HG03280 (cell line): Measurements from ENCODE around the gene AGT.
"Not testable (repeated sequence)": the region's sequence is repeated elsewhere in the genome, so short reads cannot be mapped to it uniquely, and the experiment has no call there.

ENCODE experiments used
- ATAC-seq: cut with Tn5 transposase; IDR thresholded peaks from one replicate; pipeline ENCODE4 v1.9.1; 2021; ENCODE audit warnings: mild to moderate bottlenecking, moderate library complexity; ENCODE audit not compliant: unreplicated experiment

Gene AGT

DNA sequence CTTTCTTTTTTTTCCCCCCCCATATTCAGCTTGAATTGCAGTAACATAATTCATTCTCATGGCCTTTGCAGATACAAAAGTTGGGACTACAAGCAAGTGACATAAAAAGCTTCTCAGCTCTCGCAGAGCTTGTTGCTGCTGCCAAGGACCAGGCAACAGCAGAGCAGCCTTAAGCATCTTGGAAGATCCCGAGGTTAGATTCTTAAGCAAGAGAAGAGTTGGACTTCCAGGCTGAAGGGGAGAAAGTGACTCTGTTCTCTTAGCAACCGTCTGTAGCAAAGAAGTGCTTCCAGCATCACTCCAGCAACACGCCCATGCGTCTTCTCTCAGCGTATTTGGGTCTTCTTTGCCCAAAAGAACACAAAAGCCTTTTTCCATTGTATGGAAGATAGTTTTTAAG lies 20.7 kb downstream of the AGT start:
- no peak for ATAC-seq

DNA sequence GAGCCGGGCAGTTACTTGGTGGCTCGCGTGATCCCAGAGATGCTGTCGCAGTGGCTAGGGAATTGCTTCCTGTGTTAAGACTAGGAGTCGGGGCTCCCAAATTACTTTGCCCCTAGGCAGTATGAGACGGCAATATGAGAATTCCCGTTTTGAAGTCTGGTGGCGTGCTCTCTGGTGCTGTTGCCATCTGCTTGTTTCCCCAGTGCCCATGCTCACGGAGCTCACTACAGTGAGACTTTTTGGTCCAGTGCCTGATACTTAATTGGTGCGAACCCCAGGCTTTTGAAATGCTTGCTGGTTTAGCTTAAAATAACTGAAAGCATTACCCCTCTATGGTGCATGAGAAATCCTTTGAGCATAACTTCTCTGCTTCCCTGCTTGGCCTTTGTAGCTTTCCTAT lies 22.3 kb downstream of the AGT start:
- ATAC-seq = no peak

DNA sequence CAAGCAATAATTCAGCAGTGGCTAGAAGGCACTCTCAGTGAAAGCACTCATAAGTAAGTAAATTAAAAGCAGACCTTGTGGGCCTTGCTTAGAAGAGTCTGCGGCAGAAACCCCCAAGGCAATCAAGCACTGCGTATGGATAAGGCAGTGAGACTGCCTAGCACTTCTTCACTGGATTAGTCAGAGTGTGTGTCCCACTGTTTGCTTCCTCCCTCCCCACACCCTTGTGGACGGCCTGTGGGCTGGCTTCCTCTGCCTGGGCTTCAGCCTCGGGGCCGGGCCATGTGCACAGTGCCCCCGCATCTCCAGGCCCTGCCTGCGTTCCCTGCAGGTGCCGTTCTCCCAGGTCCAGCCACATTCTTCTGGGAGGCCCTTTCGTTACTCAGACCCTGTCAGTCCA lies 23.8 kb downstream of the AGT start:
- ATAC-seq = no peak

DNA sequence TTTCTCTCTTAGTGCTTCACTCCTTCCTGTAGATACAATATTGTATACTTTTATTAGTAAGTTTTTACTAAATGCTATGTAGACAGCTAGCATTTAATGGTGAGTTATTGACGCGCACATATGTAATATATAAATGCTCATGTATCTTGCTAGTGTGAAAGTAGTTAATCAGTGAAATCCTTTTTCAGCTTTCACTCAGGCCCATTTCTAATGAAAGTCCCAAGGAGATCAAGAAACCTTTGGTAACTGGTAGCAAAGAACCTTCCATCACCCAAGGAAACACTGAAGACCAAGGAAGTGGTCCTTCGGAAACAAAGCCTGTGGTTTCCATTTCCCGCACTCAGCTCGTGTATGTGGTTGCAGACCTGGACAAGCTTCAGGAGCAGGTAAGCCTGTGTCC lies 27.2 kb downstream of the AGT start:
- no peak for ATAC-seq

DNA sequence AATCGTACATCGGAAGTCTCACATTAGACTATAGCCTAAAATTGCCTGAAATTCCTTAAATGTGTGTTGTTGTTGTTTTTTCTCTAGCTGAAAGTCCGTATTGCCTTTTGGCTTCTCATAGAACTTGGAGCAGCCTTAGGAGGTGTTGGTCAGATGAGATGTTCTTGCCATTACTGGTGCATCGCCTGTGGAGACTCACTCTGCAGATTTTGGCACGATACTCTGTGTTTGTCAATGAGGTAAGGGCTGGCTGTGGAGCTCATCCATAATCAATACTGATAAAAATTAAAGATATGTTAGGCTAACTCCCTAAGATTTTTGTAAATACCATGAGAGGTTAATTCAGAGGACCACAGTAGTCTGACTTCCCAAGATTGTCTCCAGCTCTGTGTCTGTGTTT lies 28.9 kb downstream of the AGT start:
- ATAC-seq = no peak

DNA sequence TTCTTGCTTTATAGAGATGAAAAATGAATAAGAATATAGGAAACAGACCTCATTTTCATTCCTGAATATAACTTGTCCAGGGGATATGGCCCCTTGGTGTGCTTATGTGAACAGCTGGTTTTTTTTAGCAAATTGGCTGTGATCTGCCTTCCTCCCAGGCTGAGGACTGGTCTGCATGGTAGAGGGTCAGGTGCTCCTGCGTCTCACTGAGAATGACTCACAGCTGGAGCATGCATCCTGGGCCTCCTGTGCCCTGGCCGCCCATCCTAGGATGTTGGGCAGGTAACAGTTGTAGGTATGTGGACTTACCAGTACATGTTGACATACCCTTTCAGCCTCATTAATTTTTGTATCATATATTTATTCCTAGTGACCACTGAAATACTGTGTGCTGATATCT lies 29.8 kb downstream of the AGT start:
- no peak for ATAC-seq

DNA sequence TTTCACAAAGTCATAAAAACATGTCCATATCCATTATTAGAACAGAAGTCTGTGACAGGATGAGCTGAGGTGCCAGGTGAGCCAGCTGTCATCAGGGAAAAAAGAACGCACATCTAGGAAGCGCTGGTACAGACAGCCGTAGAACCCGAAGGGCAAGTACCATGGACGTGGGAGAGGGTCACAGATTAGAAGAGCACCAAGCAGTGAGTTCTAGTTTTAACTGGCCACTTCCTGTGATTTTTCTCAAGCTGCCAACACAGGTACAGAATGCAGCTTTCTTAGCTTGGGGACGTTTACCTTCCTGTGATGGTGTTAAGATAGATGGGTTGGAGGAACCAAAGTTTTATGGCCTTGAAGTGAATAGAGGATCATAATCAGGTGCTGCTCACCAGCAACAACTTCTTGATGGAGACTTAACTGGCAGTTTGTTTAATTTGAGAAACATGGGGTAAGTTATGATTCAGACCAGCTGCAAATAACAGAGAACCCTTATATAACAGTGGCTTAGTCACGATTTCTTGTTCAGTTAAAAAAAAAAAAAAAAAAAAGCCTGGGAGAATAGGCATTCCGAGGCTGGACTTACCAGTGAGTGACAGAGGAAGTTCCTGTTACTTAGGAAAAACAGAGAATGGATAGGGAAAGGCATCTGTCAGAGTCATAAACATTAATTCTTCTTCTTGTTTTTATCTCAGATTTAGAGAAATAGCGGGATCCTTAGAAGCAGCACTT lies 30.9 kb downstream of the AGT start:
- ATAC-seq = no peak

DNA sequence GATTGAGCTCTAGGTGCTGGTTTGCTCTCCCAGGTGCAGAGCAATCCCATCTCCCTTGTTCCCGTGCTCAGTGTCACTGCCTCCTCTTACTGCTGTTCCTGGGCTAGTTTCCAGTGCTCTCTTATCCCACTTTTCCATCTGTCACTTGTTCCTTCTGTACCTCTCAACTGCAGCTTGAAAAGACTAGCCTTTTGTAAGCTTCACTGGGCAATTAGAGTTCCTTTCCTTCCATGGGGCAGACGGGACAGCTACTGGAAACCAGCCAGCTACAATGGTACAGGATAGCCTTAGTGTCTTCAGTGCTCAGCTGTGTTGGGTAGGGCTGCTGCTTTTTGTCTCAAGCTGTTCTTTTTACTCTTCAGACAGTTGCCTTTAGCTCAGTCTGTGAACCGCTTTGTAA lies 31.6 kb downstream of the AGT start:
- no peak for ATAC-seq

DNA sequence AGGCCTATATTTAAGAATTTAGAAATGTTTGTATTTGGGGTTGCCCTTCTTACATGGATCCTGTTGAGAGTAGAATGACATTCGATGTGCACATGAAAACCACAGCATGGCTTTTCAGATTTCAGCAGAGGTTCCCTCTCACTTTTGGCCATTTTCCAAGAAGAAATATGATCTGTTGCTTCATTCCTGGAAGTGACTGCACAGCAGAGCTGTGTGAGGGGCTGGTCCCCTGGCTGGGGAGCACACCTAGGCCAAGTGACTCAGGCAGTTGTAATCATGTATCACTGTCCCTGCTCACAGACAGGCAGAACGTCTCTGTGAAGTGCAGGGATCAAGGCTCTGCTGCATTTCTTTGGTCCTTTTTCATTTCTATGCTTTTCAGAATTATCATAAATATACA lies 32.3 kb downstream of the AGT start:
- no peak for ATAC-seq

DNA sequence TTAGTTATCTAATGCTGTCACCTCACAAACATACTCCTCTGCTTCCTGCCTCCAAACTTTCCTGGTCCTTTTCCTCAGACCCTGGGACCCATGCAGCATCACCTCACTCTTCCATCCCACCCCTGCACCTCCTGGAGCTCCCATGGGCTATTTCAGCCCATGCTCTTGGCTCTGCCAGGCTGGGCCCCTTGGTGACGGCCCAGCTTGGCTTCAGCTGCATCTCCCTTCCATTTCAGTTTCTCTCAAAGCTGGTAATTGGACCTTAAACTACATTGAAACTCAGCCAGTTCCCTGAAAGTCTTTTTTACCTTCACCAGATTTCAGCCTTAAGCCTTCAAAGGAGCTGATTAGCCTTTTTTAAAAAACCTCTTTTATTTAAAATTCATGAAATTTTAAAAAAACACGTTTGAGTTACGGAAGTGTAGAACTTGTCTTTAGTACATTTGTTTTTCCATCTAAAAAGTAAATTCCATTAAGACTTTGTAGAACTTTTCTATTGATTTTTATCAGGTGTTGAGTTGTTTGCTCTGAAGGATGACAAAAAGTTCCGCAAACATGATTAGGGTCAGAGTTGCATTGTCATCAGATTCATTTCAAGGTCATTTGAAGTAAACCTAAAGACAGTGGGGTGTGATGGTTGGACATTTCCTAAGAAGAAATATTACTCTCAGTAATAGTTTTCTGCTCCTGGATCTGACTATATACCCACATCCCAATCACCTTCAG lies 33.5 kb downstream of the AGT start:
- no peak for ATAC-seq

DNA sequence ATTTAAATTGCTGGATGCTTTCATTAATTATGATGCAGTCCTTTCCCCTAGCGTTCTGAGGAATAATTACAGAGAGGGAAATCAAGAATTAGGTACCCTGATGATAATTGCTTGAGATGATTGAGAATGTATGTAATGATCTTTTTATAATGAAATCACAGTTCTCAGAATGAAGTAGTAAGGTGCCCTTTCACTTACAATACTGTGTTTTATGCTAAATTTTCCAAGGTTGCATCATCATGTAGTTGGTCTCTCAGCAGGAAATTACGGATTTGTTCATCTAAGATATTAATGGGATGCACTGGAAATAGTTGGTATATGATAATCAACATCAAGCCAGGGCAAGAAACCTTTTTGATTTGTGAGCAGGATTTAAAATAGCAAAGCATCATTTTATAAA lies 34.1 kb downstream of the AGT start:
- ATAC-seq = no peak

DNA sequence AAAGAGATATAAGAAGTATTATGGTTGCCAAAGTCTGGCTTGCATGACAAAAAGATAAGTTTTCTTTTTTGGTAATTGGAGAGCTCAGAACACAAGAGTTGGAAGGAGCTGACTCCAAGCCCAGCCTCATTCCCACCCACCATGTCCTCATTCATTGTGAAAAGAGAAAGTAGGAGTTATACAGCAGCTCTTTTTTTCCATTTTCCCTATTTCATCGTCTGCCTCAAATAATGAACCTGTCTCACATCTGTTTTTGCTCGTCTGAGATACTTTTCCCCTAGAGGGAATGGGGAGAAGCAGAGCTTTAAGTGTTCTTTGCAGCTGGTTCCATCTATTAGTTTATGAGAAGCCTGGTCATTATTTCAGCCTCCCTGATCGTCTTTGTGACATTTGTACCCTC lies 34.7 kb downstream of the AGT start:
- ATAC-seq = no peak

DNA sequence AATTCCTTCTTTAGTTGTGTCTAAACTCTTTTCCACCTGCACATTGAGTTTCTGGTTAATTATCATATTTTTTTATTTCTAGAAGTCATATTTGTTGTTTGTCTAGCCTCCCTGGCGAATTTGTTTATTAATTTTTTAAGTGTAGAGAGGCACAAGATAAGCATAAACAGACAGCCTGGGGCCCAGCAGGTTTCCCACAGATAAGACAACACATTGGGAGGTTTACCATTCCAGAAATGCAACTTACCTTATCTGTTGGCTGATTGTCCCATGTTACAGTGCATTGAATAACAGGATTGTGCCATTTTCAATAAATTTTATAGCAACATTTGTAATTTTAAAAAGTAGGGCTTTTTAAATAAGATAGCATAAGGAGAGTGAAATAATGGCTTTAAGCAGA lies 36.7 kb downstream of the AGT start:
- no peak for ATAC-seq

DNA sequence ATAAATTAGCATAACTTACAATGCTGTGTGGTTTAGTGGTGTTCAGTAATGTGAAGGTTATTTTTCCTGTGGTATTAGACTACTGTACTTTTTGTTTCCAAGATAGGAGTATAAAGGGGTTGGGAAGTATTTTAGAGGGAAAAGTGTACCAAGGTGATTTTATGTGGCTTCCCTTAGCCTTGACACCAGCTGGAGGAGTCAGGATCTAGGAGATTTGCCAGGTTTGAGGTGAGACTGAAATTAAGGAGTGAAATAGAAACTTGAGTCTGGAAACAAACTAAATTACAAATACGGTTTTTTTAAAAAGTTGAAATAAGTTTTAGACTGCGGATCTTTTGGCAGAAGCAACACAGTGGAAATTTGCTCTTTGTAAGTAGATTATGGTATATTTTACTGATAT lies 39.3 kb downstream of the AGT start:
- no peak for ATAC-seq

DNA sequence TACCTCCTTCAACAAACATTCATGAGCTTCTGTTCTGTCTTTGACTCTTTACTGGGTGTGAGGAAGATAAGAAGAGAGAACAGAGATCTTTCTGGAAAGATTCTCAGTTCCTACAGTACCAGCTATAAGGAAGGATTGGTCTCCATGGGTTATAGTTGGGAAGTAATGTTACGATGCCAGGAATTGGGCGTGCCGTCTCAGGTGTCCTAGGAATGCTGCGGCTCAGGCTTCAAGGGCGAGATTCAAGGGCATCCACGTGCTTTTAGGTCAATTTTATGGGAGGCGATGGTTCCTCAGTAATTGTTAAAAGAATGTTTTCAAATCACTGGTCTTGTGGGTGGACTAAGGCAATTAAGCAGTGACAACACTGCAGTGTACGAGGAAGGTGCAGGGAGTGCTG lies 44.4 kb downstream of the AGT start:
- no peak for ATAC-seq

DNA sequence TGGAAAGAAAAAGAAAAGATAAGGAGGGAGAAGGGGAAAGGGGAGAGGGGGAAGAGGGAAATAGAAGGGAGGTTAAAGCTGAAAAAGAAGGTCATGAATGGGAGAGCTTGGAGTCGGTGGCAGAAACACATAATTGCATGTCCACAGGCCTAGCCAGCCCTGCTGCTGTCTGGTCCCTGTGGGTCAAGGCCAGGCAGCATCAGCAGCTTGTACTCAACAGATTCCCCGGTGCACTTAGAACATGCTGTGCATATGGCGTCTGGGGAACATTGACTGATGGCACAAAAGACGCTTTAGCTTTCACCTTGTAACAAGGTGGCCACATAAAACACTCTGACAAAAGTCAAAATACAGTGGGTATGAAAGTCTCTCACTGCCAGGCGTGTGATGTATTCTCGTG lies 45.7 kb downstream of the AGT start:
- ATAC-seq = no peak

DNA sequence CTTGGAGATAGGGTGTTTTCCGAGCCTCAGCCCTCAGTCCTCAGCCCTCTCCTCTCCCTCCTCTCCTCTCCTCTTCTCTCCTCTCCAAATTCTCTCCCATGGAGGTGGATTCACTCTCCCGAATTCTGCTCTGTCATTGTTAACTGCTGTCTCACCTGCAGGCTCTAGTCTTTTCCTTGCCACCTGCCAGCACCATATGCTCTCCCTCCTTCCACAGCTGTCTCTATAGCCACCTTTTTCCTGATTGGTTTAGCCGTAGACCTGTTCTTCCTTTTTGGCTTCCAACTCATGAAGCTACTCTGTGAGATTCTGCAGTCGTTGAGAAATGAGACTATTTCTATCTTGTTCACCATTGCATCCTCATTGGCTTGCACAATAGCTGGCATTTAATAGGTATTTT lies 51.9 kb downstream of the AGT start:
- no peak for ATAC-seq

DNA sequence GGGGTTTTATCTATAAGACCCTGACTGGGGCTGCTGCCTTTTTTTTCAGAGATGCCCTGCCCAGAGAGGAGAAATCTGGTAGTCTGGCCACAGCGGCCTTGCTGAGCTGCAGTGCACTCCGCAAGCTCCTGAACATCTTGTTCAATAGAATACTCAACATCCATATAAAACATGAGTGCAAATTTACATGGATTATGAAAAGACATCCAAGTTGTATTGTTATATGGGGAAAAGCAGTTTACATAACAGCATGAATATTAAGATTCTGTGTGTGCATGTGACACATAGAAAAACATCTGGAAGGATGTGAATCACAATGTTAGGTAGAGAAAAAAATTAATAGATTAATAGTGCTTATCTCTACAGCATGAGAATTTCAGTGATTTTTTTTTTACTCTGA lies 55.2 kb downstream of the AGT start:
- ATAC-seq = no peak

DNA sequence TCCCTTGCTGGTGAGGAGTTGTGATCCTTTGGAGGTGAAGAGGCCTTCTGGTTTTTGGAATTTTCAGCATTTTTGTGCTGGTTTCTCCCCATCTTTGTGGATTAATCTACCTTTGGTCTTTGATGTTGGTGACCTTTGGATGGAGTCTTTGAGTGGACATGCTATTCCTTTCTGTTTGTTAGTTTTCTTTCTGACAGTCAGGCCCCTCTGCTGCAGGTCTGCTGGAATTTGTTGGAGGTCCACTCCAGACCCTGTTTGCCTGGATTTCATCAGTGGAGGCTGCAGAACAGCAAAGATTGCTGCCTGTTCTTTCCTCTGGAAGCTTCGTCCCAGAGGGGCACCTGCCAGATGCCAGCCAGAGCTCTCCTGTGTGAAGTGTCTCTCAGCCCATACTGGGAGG lies 55.8 kb downstream of the AGT start:
- ATAC-seq = not testable (repeated sequence)

DNA sequence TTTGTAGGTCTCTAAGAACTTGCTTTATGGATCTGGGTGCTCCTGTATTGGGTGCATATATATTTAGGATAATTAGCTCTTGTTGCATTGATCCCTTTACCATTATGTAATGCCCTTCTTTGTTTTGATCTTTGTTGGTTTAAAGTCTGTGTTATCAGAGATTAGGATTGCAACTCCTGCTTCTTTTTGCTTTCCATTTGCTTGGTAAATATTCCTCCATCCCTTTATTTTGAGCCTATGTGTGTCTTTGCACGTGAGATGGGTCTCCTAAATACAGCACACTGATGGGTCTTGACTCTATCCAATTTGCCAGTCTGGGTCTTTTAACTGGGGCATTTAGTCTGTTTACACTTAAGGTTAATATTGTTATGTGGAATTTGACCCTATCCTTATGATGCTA lies 57.2 kb downstream of the AGT start:
- ATAC-seq = not testable (repeated sequence)
